Measurements from ENCODE around the gene ECPAS.
"Not testable (repeated sequence)": the region's sequence is repeated elsewhere in the genome, so short reads cannot be mapped to it uniquely, and the experiment has no call there.

ECPAS gene

GRCh38 chr9:111475195-111475594 lies 9.0 kb downstream of the ECPAS start:
- FAIRE-seq, result no peak

DNA sequence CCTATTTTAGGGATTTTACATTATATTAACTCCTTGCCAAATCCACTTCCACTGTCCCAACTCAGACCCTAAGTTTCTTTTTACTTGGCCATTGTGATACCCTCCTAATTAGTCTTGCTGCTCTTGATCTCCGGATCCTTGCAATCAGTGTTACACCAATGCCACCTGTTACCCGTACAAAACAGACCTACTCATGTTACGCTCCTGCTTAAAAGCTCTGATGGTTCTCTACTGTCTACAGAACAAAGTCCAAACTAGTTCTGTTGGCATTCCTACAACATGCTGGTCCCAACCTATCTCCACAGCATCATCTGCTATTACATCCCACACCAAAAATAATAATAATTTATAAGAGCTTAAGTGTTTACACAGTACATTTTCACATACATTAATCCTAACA lies 9.8 kb downstream of the ECPAS start:
- no peak for FAIRE-seq

GRCh38 chr9:111467778-111468367 lies 16.3 kb downstream of the ECPAS start:
- no peak for FAIRE-seq

DNA sequence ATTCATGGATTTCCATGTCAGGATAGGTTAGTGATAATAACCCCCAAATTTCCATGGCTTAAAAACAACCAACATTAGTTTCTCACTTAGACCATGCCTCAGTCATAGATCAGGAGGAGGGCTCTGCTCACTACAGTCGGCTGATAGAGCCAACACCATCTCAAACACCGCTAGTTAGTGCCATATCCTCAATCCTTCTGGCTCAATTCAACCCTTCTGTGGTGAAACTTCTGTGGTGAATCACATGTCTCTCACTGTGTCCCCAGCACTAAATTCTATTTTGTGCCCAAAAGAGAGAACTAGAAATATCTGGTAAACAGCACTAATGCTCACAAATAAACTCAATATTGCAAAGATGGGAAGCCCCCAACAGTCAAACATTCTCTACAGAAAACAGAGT lies 21.1 kb downstream of the ECPAS start:
- FAIRE-seq, result no peak

GRCh38 chr9:111458139-111459009 lies 25.8 kb downstream of the ECPAS start:
- no peak for FAIRE-seq

- no peak for FAIRE-seq
Measured at GRCh38 chr9:111456529-111456928, 27.7 kb downstream of the ECPAS start.

DNA sequence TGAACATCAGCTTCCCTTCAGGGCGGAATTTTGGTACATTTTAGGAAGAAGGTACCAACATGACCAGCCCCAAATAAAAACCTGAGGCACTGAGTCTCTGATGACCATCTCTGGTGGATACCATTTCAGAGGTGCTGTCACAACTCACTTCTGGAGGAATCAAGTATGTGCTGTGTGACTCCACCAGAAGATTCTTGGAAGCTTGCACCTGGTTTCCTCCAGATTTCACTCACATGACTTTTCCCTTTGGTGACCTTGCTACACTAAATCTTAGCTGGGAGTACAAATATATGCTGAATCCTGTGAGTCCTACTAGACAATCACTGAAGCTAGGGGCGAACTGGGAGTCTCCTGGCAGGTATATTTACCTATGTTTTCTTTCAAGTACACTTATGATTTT lies 28.5 kb downstream of the ECPAS start:
- no peak for FAIRE-seq

DNA sequence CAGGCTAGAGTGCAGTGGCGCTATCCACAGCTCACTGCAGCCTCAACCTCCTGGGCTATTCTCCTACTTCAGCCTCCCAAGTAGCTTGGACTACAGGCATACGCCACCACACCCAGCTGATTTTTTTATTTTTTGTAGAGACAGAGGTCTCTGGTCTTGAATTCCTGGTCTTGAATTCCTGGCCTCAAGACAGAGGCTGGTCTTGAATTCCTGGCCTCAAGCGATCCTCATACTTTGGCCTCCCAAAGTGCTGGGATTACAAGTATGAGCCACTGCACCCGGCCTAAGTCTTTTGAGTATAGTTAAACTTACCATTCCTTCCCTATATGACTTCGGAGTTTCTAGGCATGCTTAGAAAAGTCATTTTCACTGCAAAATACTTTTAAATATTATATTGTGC lies 29.4 kb downstream of the ECPAS start:
- no peak for FAIRE-seq

DNA sequence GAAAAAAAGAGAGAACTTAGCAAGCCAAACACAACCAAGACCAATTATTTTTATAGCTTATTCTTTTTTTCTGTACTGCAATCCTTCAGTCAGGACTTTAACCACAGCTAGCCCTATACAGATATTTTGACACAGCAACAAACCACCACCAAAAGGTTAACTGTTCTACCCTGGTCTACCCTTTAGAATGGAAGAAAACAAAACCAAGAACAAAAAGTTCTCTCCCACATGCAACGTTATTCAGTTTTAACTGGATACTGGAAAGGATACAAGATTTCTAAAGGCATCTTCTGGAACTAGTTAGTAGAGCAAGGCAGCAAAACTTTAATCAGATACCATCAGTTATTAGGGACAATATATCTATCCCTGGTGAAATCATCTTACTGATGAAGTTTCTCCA lies 32.6 kb downstream of the ECPAS start:
- no peak for FAIRE-seq

- no peak for FAIRE-seq
Measured at GRCh38 chr9:111450124-111450523, 34.1 kb downstream of the ECPAS start.

- FAIRE-seq, result no peak
Measured at GRCh38 chr9:111449705-111450104, 34.5 kb downstream of the ECPAS start.

- FAIRE-seq, result not testable (repeated sequence)
Measured at GRCh38 chr9:111445799-111446198, 38.4 kb downstream of the ECPAS start.

- FAIRE-seq, result no peak
Measured at GRCh38 chr9:111443454-111443853, 40.7 kb downstream of the ECPAS start.

DNA sequence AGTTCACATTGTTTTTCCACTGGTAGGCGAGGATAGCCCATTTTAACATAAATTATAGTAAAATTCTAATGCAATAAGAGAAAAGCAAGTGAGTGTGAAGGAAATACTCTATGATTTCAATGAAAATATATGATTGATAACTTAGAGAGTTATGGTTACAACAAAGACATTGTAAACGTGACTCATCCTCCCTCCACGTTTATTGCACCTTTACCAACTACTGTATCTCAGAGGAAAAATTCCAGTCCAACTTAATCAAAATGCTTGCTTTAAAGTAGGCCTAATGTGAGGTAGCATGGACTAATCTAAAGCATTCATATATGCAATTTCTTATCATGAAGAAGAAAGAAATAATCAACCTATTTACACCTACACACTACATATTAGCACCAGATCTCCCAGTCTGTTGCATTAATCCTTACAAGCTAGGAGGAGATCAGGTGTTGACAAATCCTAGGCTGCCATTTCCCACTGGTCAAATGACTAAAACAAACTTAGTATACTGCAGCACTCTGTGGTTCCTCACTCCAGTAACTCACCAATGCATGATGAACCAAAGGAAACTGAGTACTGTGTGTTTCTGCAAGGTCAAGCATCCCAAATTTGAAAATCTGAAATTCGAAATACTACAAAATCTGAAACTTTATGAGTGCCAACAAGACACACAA lies 41.7 kb downstream of the ECPAS start:
- no peak for FAIRE-seq

DNA sequence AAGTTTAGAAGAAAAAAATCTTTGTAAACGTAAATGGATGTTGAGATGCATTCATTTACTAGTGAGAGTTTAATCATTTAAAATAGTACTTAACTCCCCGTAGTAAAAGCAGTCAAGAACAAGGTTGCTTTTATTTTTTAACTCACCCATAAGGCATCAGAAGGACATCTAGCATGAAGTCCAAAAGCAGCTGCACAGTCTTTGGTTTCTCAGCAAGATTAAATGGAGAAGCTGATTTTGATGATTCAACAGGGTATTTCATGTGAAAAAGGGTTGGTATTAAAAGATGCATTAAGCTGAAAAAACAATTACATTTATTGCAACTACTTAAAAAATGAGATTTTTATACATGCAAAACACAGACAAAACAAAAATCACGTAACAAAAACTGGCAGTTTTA lies 44.0 kb downstream of the ECPAS start:
- FAIRE-seq, result no peak

GRCh38 chr9:111438541-111439235 lies 45.5 kb downstream of the ECPAS start:
- FAIRE-seq, result no peak

GRCh38 chr9:111436571-111436970 lies 47.6 kb downstream of the ECPAS start:
- no peak for FAIRE-seq

GRCh38 chr9:111433082-111433481 lies 51.1 kb downstream of the ECPAS start:
- no peak for FAIRE-seq

GRCh38 chr9:111431684-111432083 lies 52.5 kb downstream of the ECPAS start:
- FAIRE-seq, result no peak

DNA sequence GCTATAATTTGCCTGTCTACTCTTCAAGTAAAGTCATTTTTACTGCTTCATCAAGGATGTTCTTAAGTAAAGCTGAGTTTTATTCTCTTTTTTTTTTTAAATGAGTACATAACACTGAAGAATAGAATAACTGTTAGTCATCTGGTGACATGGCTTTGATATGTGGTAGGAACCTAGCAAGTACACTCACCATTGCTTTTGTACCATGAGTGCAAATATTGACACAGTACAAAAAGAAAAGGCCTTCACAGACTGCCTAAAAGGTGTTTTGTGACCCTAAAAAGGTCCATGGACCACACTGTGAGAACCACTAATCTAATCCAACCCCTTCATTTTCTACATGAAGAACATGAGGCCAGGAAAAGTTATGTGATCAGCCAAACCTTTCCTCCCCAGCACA lies 55.0 kb downstream of the ECPAS start:
- no peak for FAIRE-seq

- FAIRE-seq, result no peak
Measured at GRCh38 chr9:111427186-111427585, 57.0 kb downstream of the ECPAS start.

DNA sequence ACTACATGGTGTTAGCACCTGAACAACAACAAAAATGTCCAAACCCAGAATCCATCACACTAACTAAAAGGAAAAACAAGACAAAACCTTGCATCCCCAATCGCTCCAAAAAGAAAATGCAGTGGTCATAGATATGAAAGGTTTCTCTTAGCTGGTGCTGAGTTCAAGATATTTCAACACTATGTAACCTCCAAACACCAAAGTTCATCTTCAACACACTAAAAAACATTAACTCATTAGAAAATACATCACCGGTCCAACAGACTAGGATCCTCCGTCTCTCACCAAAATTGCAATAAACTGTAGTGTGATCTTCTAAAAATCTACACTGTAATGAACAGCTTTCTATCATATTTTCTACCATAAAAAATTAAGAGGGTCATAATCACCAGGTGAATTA lies 60.8 kb downstream of the ECPAS start:
- FAIRE-seq, result no peak

GRCh38 chr9:111414406-111414805 lies 69.8 kb downstream of the ECPAS start:
- FAIRE-seq, result no peak

Measured in TTC549 (cell line).